HG03064 (cell line): ENCODE data around the gene ABLIM2.

ENCODE experiments used
- ATAC-seq: cut with Tn5 transposase; IDR thresholded peaks from one replicate; pipeline ENCODE4 v1.9.1; 2021; ENCODE audit warnings: low read depth; ENCODE audit not compliant: unreplicated experiment

Gene ABLIM2

GRCh38 chr4:8053688-8054449, 104.7 kb downstream of the ABLIM2 start:
- no peak for ATAC-seq

- ATAC-seq = no peak
These were observed 106.4 kb downstream of the ABLIM2 start for GRCh38 chr4:8052160-8052691.

- ATAC-seq = no peak
These were observed 107.0 kb downstream of the ABLIM2 start for GRCh38 chr4:8051644-8052043.

GRCh38 chr4:8050555-8051206, 107.9 kb downstream of the ABLIM2 start:
- ATAC-seq = no peak

GRCh38 chr4:8050180-8050554, 108.4 kb downstream of the ABLIM2 start:
- no peak for ATAC-seq

- ATAC-seq = no peak
These were observed 109.5 kb downstream of the ABLIM2 start for GRCh38 chr4:8048856-8049676.

GRCh38 chr4:8047837-8048678, 110.6 kb downstream of the ABLIM2 start:
- ATAC-seq = no peak

- ATAC-seq = no peak
These were observed 111.6 kb downstream of the ABLIM2 start for GRCh38 chr4:8046925-8047541.

GRCh38 chr4:8045909-8046308, 112.7 kb downstream of the ABLIM2 start:
- ATAC-seq = no peak

- ATAC-seq = no peak
These were observed 113.9 kb downstream of the ABLIM2 start for GRCh38 chr4:8044699-8045098.

GRCh38 chr4:8044244-8044643, 114.4 kb downstream of the ABLIM2 start:
- no peak for ATAC-seq

- no peak for ATAC-seq
These were observed 115.0 kb downstream of the ABLIM2 start for GRCh38 chr4:8043596-8043995.

- no peak for ATAC-seq
These were observed 116.7 kb downstream of the ABLIM2 start for GRCh38 chr4:8041868-8042267.

- no peak for ATAC-seq
These were observed 117.4 kb downstream of the ABLIM2 start for GRCh38 chr4:8041172-8041571.

- no peak for ATAC-seq
These were observed 118.0 kb downstream of the ABLIM2 start for GRCh38 chr4:8040607-8041006.

GRCh38 chr4:8039853-8040252, 118.8 kb downstream of the ABLIM2 start:
- no peak for ATAC-seq

- ATAC-seq = no peak
These were observed 119.3 kb downstream of the ABLIM2 start for GRCh38 chr4:8039290-8039689.

GRCh38 chr4:8038719-8039251, 119.8 kb downstream of the ABLIM2 start:
- ATAC-seq = no peak

GRCh38 chr4:8038083-8038482, 120.5 kb downstream of the ABLIM2 start:
- ATAC-seq = no peak
